GM18520 (cell line): Measurements from ENCODE around the gene PCSK1N.

Experiments used
- ATAC-seq: cut with Tn5 transposase; IDR thresholded peaks from one replicate; pipeline ENCODE4 v1.9.1; 2021; ENCODE audit not compliant: unreplicated experiment

PCSK1N gene

GRCh38 chrX:48791063-48791820 is 44.2 kb downstream of the PCSK1N start:
- ATAC-seq: no peak

- ATAC-seq: no peak
These were observed 44.9 kb downstream of the PCSK1N start for GRCh38 chrX:48790477-48790876.

GRCh38 chrX:48789366-48790220 is 45.8 kb downstream of the PCSK1N start:
- no peak for ATAC-seq

- ATAC-seq: no peak
These were observed 47.6 kb downstream of the PCSK1N start for GRCh38 chrX:48787505-48788443.

- ATAC-seq: no peak
These were observed 48.4 kb downstream of the PCSK1N start for GRCh38 chrX:48786825-48787504.

- ATAC-seq: no peak
These were observed 49.0 kb downstream of the PCSK1N start, which contains the start of gene GATA1 for GRCh38 chrX:48786341-48786800. TSS of gene GATA1 (plus strand) at chrX:48786590. CDS start at chrX:48791110, 4,520 bp downstream.

GRCh38 chrX:48785540-48786214 is 49.7 kb downstream of the PCSK1N start:
- no peak for ATAC-seq

- ATAC-seq: no peak
These were observed 50.2 kb downstream of the PCSK1N start for GRCh38 chrX:48785186-48785539.

- no peak for ATAC-seq
These were observed 50.7 kb downstream of the PCSK1N start for GRCh38 chrX:48784726-48785125.

GRCh38 chrX:48782795-48783194 is 52.6 kb downstream of the PCSK1N start:
- ATAC-seq: no peak

GRCh38 chrX:48782216-48782615 is 53.2 kb downstream of the PCSK1N start:
- ATAC-seq: no peak

GRCh38 chrX:48781705-48782104 is 53.7 kb downstream of the PCSK1N start:
- no peak for ATAC-seq
